LNCAP (cell line): Measurements from ENCODE around the gene ATP5F1D.

Experiments used
- TF ChIP-seq, protein P1 (sequence below): fragments of 450-650 bp; IDR thresholded peaks from 2 replicates; pipeline ENCODE4 v1.5.1; 2017; ENCODE audit warnings: mild to moderate bottlenecking

The ATP5F1D gene

DNA sequence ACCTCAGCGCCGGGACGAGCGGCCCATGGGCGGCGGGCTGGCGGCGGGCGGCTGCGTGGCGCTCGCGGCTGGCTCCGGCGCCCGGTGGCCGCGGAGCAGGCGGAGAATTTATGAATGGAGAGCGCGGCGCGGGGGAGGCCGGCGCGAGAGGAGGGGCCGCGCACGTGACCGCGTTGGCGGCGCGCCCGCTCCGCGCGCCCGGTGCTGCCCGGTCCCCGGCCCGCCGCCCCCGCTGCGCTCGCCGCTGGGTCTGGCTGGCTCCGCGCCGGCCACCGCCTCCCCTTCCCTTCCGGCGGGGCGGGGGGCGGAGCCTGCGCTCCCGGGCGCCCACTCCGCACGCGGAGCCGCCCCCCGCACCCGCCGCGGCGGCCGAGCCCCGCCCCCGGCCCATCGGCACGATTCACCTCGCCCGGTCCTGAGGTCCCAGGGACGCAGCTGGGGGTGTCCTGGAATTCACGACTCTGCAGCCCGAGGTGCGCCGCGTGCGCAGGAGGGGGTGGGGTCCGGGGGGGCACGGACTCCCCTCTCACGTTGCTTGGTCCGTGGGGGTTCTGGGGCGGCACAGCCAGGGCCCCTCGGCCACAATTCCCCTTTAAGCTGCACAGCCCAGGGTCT lies 3.7 kb upstream of the ATP5F1D start, which contains the start of gene CBARP:
CBARP (minus strand) TSS at position 252 of the 615 bp plus-strand sequence. CDS start 1,905 bp downstream, outside the sequence.
- TF ChIP-seq, protein P1, sequence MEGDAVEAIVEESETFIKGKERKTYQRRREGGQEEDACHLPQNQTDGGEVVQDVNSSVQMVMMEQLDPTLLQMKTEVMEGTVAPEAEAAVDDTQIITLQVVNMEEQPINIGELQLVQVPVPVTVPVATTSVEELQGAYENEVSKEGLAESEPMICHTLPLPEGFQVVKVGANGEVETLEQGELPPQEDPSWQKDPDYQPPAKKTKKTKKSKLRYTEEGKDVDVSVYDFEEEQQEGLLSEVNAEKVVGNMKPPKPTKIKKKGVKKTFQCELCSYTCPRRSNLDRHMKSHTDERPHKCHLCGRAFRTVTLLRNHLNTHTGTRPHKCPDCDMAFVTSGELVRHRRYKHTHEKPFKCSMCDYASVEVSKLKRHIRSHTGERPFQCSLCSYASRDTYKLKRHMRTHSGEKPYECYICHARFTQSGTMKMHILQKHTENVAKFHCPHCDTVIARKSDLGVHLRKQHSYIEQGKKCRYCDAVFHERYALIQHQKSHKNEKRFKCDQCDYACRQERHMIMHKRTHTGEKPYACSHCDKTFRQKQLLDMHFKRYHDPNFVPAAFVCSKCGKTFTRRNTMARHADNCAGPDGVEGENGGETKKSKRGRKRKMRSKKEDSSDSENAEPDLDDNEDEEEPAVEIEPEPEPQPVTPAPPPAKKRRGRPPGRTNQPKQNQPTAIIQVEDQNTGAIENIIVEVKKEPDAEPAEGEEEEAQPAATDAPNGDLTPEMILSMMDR = no peak

DNA sequence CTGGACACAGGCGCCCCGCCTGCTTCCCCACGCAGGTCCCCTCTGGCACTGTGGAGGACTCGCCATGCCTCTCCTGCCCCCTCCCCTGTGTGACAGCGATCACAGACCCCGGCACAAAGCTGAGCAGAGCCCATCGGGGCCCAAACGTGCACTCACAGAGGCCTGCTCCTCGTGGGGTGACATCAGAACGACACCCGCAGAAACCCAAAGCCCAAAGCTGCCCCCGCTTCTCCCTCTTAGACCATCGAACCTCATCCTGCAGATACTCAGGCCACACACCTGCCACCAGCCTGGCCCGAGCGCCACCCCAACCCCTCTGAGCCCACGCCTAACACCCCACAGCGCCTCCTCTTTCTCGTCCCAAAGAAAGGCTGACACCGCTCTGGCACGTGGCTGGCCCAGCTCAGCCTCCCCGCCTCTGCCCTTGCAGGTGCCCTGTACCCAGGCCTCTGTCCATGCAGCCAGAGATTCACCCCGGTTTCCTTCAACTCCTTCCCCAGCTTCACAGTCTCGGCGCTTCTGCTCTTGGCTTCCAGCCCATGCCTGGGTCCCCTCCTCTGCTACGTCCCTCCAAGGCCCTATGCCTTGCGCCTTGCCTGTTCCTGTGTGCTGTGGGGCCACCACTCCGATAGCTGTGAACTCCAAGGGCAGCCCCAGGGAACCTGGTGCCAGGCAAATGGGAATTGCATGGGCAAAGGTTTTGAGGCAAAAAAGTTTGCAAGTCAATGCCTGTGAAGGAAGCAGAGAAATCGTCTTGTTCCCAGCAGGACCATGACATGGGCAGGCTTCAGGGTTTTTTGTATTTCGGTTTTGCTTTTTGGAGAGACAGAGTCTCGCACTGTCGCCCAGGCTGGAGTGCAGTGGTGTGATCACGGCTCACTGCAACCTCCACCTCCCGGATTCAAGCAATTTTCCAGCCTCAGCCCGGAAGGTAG lies 2.9 kb upstream of the ATP5F1D start:
- TF ChIP-seq, protein P1 = no peak

DNA sequence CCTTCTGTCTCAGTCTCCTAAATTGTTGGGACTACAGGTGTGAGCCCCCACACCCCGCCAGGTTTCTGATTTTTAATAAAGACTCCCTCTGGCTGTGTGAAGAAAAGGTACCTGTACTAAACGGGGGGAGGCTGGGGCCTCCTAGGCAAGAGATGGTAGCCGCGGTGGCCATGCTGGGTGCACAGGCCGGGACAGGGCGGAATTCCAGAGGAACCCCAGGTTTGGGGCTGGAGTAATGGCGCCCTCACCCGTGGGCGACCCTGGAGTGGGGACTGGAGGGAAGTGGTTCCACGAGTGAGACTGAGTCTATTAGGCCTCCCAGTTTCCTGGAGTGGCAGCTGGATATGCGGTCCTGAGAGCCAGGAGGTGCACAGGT lies 2.1 kb upstream of the ATP5F1D start:
- TF ChIP-seq, protein P1 = no peak

DNA sequence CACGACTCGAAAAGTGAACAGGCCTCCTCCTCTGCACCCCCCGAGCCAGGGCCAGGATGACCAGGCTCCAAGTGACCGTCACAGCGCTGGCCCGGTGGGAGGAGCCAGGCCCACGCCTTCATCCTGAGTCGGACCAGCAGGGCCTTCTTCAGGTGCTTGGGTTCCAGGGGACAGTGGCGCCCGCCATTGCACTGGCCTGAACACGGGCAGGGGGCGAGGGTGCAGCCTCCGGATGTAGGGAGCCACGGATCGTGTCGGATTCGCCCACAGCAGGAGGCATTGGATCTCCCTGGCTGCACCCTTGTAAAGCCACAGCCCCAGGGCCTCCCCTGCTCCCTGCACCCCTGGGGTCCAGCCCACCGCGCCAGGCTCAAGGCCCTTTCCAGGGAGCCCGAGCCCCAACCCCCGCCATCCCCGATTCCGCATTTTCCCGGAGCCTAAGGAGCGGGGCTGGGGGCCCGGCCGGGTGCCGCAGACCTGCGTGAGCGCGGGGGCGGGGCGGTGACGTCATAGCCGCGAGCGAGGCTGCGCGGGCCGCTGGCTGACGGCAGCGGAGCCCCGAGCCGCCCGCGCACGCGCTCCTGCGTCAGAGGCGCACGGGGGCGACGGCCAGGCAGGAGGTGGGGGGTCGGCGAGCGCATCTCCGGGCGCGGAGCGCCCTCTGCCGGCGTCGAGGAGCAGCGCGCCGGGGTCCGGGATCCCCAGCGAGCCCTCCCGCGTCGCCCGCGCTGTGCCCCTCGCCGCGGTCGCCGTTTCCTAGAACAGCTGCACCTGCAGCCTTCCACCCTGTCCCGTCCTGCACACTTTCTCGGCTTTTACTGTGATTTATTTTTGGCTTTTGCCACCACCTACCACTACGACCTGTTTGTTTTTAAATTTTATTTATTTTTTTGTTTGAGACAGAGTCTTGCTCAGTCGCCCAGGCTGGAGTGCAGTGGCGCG lies 1.5 kb upstream of the ATP5F1D start:
- TF ChIP-seq, protein P1 = peak; percentile 89

DNA sequence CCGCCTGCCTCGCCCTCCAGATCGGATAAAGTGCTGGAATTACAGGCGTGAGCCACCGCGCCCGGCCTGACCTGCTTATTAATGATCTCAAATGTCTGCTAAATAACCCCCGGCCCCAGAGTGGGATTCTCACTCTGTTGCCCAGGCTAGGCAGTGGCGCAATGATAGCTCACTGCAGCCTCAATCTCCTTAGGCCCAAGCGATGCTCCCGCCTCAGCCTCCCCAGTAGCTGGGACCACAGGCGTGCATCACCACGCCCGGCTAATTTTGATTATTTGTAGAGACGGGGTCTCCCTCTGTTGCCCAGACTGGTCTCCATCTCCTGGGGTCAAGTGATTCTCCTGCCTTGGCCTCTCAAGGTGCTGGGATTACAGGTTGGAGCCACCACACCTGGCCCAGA lies 626 bp upstream of the ATP5F1D start:
- TF ChIP-seq, protein P1 = no peak

DNA sequence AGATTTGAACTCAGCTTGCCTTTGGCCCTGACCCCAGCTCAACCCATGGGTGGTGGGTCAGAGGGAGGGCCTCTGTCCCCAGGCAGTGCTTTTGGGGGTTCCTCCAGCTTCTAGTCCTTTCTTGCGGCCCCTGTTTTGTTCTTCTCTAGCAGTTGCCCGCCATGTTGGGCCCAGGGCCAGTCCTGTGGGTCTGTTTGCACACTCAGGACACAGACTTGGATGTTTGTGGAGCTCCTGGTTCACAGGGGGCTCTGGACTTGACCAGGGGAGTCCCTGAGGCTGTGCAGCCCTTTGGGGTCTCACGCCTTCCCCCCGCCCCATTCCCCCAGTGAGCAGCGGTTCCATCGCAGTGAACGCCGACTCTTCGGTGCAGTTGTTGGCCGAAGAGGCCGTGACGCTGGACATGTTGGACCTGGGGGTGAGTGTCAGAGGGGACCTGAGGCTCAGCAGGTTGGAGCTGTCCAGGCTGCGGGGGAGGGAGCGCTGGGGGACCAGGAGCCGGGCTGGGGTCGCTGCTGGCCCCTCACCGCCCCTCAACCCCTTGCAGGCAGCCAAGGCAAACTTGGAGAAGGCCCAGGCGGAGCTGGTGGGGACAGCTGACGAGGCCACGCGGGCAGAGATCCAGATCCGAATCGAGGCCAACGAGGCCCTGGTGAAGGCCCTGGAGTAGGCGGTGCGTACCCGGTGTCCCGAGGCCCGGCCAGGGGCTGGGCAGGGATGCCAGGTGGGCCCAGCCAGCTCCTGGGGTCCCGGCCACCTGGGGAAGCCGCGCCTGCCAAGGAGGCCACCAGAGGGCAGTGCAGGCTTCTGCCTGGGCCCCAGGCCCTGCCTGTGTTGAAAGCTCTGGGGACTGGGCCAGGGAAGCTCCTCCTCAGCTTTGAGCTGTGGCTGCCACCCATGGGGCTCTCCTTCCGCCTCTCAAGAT lies 2.5 kb downstream of the ATP5F1D start:
- TF ChIP-seq, protein P1 = peak; percentile 97
